ENCODE data around the gene CTCF.

CTCF gene

DNA sequence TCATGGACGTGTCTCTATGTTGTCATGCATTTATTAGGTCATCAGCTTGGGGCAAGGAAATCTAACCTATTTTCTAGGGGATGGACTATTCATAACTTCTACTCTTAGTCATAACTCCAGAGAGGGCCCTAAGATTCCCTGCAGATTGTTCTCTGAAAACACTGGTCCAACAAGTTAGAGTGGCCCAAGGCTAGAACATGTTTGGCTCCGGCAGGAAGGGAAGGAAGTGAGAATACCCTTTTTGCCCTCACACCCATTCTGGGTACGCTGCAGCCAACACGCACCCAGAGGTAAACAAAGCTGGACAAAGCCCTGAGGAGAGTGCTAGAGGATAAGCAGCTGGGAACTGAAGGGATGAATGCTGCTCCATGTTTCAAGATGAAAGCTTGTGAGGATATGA lies 114.2 kb downstream of the CTCF start:
- no peaks in the 10 kb centered on the region for H3K27me3 ChIP-seq (ENCODE audit: control insufficient read depth in 1 of 2, insufficient read depth in 2 of 2, low read length in 2 of 2)
- H3K36me3 ChIP-seq (ENCODE audit: control insufficient read depth in 1 of 2, insufficient read depth in 2 of 2, low read length in 2 of 2) = peaks cover 0 to 8% of the 10 kb centered on the region in 2 donors
- H3K9me3 ChIP-seq (ENCODE audit: control insufficient read depth in 1 of 2, low read length in 2 of 2) = no peaks in the 10 kb centered on the region
- H3K9ac ChIP-seq (ENCODE audit: low read depth in 1 of 2, low read length in 2 of 2) = no peak overlapping the region
- no peak overlapping the region for H3K4me3 ChIP-seq (ENCODE audit: low read depth in 1 of 2, low read length in 2 of 2)
- H3K27ac ChIP-seq (ENCODE audit: low read depth, low read length) = no peak overlapping the region
- H3K4me1 ChIP-seq (ENCODE audit: control insufficient read depth in 1 of 2, insufficient read depth in 2 of 2, low read length in 2 of 2) = peaks cover 18 to 21% of the 10 kb centered on the region in 2 donors

DNA sequence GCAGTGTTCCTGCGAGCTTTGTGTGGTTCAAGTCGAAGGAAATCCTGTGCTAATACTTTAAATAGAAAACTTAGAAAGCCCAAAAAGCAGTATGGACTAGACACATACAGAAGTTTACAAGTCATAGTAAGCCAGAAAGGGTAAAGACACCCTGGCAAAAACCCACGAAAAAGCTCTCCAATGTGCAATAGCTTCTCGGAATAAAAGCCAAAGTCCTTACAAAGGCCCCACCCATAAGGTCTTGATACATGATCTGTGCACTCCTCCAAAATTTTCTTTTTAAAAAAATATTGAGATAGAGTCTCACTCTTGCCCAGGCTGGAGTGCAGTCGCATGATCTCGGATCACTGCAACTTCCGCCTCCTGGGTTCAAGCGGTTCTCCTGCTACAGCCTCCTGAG lies 114.6 kb downstream of the CTCF start:
- Histone ChIP-seq H3K9ac (ENCODE audit: low read depth in 1 of 2, low read length in 2 of 2) (no peak overlapping the region), H3K36me3 (ENCODE audit: control insufficient read depth in 1 of 2, insufficient read depth in 2 of 2, low read length in 2 of 2) (peaks cover 0 to 8% of the 10 kb centered on the region in 2 donors), H3K9me3 (ENCODE audit: control insufficient read depth in 1 of 2, low read length in 2 of 2) (no peaks in the 10 kb centered on the region), H3K27me3 (ENCODE audit: control insufficient read depth in 1 of 2, insufficient read depth in 2 of 2, low read length in 2 of 2) (no peaks in the 10 kb centered on the region), H3K4me3 (ENCODE audit: low read depth in 1 of 2, low read length in 2 of 2) (no peak overlapping the region), H3K4me1 (ENCODE audit: control insufficient read depth in 1 of 2, insufficient read depth in 2 of 2, low read length in 2 of 2) (peaks cover 18 to 21% of the 10 kb centered on the region in 2 donors), H3K27ac (ENCODE audit: low read depth, low read length) (no peak overlapping the region)

DNA sequence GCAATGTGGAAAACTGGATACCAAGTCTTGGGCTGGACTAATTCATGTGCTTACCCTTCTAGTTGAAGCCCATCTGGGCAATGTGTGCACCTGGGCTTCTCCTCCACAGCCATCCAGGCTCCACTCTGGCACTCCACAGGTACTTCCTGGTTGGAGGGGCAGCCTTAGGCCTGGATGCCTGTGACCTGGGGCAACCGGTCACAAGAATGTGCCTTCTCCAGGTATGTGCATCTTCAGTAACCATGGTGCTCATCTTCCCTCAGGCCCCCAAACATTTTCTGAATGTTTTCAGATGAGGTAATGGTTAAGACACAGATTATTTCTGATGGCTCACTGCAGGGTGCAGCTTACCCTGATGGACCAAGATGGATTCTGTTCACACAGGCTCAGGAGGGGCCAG lies 115.4 kb downstream of the CTCF start:
- H3K36me3 ChIP-seq (ENCODE audit: control insufficient read depth in 1 of 2, insufficient read depth in 2 of 2, low read length in 2 of 2) = peaks cover 0 to 8% of the 10 kb centered on the region in 2 donors
- no peak overlapping the region for H3K9ac ChIP-seq (ENCODE audit: low read depth in 1 of 2, low read length in 2 of 2)
- no peak overlapping the region for H3K27ac ChIP-seq (ENCODE audit: low read depth, low read length)
- no peak overlapping the region for H3K4me3 ChIP-seq (ENCODE audit: low read depth in 1 of 2, low read length in 2 of 2)
- H3K9me3 ChIP-seq (ENCODE audit: control insufficient read depth in 1 of 2, low read length in 2 of 2) = no peaks in the 10 kb centered on the region
- no peaks in the 10 kb centered on the region for H3K27me3 ChIP-seq (ENCODE audit: control insufficient read depth in 1 of 2, insufficient read depth in 2 of 2, low read length in 2 of 2)
- H3K4me1 ChIP-seq (ENCODE audit: control insufficient read depth in 1 of 2, insufficient read depth in 2 of 2, low read length in 2 of 2) = peaks cover 18 to 21% of the 10 kb centered on the region in 2 donors

DNA sequence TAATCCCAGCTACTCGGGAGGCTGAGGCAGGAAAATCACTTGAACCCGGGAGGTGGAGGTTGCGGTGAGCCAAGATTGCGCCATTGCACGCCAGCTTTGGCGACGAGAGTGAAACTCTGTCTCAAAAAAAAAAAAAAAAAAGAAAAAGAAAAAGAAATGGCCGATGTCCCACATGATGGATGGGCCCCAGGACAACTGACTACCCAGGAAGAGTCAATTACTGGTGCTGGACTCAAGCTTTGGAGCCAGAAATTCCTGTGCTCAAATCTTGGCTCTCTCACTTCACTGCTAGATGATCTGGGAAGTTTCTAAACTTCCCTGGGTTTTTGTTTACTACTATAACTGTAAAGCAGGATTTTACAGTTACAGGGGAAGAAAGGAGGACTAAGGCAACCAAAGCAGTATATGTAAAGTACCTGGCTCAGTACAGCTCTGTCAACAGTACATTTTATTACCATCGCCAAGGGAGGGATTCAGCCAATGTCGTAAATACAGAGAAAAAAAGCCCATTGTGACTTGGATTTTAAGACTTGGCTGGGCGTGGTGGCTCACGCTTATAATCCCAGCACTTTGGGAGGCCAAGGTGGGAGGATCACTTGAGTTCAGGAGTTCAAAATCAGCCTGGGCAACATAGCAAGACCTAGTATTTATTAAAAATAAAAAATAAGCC lies 116.2 kb downstream of the CTCF start:
- Histone ChIP-seq H3K4me3 (ENCODE audit: low read depth in 1 of 2, low read length in 2 of 2) (no peak overlapping the region), H3K27ac (ENCODE audit: low read depth, low read length) (no peak overlapping the region), H3K9ac (ENCODE audit: low read depth in 1 of 2, low read length in 2 of 2) (no peak overlapping the region), H3K9me3 (ENCODE audit: control insufficient read depth in 1 of 2, low read length in 2 of 2) (no peaks in the 10 kb centered on the region), H3K36me3 (ENCODE audit: control insufficient read depth in 1 of 2, insufficient read depth in 2 of 2, low read length in 2 of 2) (peaks cover 0 to 16% of the 10 kb centered on the region in 2 donors), H3K4me1 (ENCODE audit: control insufficient read depth in 1 of 2, insufficient read depth in 2 of 2, low read length in 2 of 2) (peaks cover 10 to 14% of the 10 kb centered on the region in 2 donors), H3K27me3 (ENCODE audit: control insufficient read depth in 1 of 2, insufficient read depth in 2 of 2, low read length in 2 of 2) (no peaks in the 10 kb centered on the region)

DNA sequence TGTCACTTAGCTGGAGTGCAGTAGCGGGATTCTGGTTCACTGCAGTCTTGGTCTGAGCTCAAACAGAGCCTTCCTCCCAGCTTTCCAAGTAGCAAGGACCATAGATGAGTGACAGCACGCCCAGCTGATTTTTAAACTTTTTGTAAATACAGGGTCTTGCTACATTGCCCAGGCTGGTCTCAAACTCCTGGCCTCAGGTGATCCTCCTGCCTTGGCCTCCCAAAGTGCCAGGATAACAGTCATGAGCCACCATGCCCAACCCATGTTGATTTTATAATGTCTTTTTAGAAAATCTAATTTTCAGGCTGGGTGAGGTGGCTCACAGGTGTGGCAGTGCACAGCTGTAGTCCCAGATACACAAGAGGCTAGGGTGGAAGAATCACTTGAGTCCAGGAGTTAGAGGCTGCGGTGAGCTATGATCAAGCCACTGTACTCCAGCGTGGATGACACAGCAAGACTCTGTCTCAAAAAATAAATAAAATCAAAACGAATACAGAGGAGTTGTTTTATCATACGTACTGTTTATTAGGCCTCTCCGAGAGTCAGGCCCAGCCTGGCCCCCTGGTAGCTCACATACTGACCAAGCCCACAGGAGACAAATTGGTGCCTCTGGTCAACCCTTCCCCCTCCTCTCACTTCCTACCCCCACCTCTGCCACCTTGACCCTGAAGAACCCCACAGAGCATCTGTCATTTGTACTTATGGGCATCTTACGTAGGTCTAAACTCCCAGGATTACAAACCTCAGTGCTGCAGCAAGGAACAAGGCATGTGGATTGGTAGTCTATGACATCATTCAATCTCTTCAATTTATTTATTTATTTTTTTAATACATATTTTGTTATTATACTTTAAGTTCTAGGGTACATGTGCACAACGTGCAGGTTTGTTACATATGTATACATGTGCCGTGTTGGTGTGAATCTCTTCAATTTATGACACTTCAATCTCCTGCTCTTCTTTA lies 117.9 kb downstream of the CTCF start:
- no peaks in the 10 kb centered on the region for H3K4me1 ChIP-seq (ENCODE audit: control insufficient read depth in 1 of 2, insufficient read depth in 2 of 2, low read length in 2 of 2)

DNA sequence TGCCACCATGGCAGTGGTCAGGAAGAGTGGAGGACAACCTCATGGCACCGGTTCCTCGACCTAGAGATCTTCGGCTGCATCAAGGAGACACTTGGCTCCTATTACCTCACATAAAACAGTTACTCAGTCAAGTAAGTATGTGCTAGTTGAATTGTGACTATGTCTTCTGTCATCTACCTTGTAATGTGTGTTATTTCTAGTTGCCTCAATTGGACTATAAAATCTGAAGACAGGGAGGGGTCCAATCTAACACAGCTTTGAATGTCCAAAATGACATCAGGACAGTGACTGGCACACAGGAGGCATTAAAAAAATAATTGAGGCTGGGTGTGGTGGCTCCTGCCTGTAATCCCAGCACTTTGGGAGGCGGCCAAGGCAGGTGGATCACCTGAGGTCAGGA lies 121.4 kb downstream of the CTCF start:
- Histone ChIP-seq H3K27me3 (ENCODE audit: control insufficient read depth in 1 of 2, insufficient read depth in 2 of 2, low read length in 2 of 2) (no peaks in the 10 kb centered on the region), H3K9ac (ENCODE audit: low read depth in 1 of 2, low read length in 2 of 2) (no peak overlapping the region), H3K4me3 (ENCODE audit: low read depth in 1 of 2, low read length in 2 of 2) (no peak overlapping the region), H3K27ac (ENCODE audit: low read depth, low read length) (no peak overlapping the region), H3K9me3 (ENCODE audit: control insufficient read depth in 1 of 2, low read length in 2 of 2) (no peaks in the 10 kb centered on the region), H3K4me1 (ENCODE audit: control insufficient read depth in 1 of 2, insufficient read depth in 2 of 2, low read length in 2 of 2) (no peaks in the 10 kb centered on the region), H3K36me3 (ENCODE audit: control insufficient read depth in 1 of 2, insufficient read depth in 2 of 2, low read length in 2 of 2) (peaks cover 6 to 25% of the 10 kb centered on the region in 2 donors)

More for the DNA sequence above, 117.9 kb downstream of the CTCF start:
- no peaks in the 10 kb centered on the region for H3K9me3 ChIP-seq (ENCODE audit: control insufficient read depth in 1 of 2, low read length in 2 of 2)
- H3K36me3 ChIP-seq (ENCODE audit: control insufficient read depth in 1 of 2, insufficient read depth in 2 of 2, low read length in 2 of 2) = peaks cover 6 to 27% of the 10 kb centered on the region in 2 donors
- H3K4me3 ChIP-seq (ENCODE audit: low read depth in 1 of 2, low read length in 2 of 2) = no peak overlapping the region
- no peaks in the 10 kb centered on the region for H3K27me3 ChIP-seq (ENCODE audit: control insufficient read depth in 1 of 2, insufficient read depth in 2 of 2, low read length in 2 of 2)
- no peak overlapping the region for H3K27ac ChIP-seq (ENCODE audit: low read depth, low read length)
- H3K9ac ChIP-seq (ENCODE audit: low read depth in 1 of 2, low read length in 2 of 2) = no peak overlapping the region

DNA sequence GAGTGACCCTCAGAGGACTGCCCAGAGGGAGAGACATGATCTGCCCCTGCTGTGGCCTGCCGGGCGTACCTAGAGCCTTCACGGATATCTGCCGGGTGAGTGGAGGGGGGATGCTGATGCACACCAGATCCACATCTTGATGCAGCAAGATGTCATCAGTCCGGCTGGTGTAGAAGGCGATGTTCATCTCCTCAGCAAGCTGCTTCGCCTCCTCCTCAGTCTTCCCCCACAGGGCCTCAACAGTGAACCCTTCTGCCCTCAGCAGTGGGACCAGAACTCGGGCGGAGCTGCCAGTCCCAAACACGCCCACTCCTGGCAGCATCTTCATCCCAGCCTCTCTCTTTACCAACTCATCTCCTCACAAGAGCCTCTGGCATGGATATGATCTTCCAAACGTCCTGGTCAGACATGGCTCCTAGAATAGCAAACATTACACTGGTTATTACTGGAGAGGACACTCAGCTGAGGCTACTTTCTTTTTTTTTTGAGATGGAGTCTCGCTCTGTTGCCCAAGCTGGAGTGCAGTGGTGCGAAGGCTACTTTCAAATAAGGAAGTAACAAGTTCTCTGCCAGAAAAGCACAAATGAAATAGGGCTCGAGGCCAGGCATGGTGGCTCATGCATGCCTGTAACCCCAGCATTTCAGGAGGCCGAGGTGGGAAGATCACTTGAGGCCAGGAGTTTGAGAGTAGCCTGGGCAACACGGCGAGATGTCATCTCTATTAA lies 123.2 kb downstream of the CTCF start:
- H3K9ac ChIP-seq (ENCODE audit: low read depth in 1 of 2, low read length in 2 of 2) = no peak overlapping the region
- H3K27ac ChIP-seq (ENCODE audit: low read depth, low read length) = no peak overlapping the region
- H3K4me3 ChIP-seq (ENCODE audit: low read depth in 1 of 2, low read length in 2 of 2) = no peak overlapping the region
- H3K9me3 ChIP-seq (ENCODE audit: control insufficient read depth in 1 of 2, low read length in 2 of 2) = no peaks in the 10 kb centered on the region
- H3K4me1 ChIP-seq (ENCODE audit: control insufficient read depth in 1 of 2, insufficient read depth in 2 of 2, low read length in 2 of 2) = no peaks in the 10 kb centered on the region
- peaks cover 6 to 25% of the 10 kb centered on the region in 2 donors for H3K36me3 ChIP-seq (ENCODE audit: control insufficient read depth in 1 of 2, insufficient read depth in 2 of 2, low read length in 2 of 2)
- no peaks in the 10 kb centered on the region for H3K27me3 ChIP-seq (ENCODE audit: control insufficient read depth in 1 of 2, insufficient read depth in 2 of 2, low read length in 2 of 2)
